ENCODE measurements around the gene NDST3.

DNA sequence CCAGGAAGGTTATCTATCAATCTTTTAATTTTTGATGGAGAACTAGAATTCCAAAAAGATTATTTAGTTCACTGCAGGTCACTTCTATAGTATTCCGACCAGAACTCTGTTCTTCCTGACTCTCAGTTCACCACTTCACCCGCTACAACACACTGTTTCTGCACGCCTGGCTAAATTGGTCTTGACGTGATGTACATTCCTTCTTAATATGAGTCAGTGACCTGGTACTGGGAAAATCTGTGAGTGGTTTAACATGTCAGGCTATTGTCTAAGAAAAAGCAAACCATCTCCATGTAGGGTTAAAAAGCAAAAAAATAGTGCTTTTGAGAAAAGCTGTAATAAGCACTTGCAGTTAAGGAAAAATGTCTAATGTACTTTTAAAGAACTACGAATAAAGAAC lies 120.4 kb downstream of the NDST3 start:
- TF ChIP-seq, protein P1, sequence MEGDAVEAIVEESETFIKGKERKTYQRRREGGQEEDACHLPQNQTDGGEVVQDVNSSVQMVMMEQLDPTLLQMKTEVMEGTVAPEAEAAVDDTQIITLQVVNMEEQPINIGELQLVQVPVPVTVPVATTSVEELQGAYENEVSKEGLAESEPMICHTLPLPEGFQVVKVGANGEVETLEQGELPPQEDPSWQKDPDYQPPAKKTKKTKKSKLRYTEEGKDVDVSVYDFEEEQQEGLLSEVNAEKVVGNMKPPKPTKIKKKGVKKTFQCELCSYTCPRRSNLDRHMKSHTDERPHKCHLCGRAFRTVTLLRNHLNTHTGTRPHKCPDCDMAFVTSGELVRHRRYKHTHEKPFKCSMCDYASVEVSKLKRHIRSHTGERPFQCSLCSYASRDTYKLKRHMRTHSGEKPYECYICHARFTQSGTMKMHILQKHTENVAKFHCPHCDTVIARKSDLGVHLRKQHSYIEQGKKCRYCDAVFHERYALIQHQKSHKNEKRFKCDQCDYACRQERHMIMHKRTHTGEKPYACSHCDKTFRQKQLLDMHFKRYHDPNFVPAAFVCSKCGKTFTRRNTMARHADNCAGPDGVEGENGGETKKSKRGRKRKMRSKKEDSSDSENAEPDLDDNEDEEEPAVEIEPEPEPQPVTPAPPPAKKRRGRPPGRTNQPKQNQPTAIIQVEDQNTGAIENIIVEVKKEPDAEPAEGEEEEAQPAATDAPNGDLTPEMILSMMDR (IDR thresholded peaks at IDR 0.05) = no peak
- TF ChIP-seq POLR2A (IDR thresholded peaks at IDR 0.05) = no peak
